RWPE1 (cell line): ENCODE measurements around the gene DCLRE1A.

Source experiments
- CTCF ChIA-PET: fragments of 350-600 bp; sonication (Branson Sonifier 250); formaldehyde crosslinking; extraction: SDS; loops from one replicate; lab custom pipeline; 2021; lab: Yijun Ruan, JAX
- POLR2A ChIA-PET: fragments of 400-600 bp; formaldehyde crosslinking; extraction: SDS; loops from one replicate; lab custom pipeline; 2020; ENCODE audit warnings: antibody characterized with exemption; ENCODE audit not compliant: low non-redundant PET; lab: Yijun Ruan, JAX
- DNase-seq: peaks from one replicate; pipeline ENCODE4 v3.0.0; 2012; ENCODE audit warnings: low spot score
- H3K27ac ChIP-seq: fragments of 450-650 bp; 2 replicates; pipeline ENCODE4 v1.5.1; 2017
- CTCF ChIP-seq: fragments of 450-650 bp; conservative IDR thresholded peaks from 2 replicates; pipeline ENCODE4 v1.5.1; 2017; ENCODE audit warnings: low read depth, mild to moderate bottlenecking

DCLRE1A gene

GRCh38 chr10:113876461-113876860 lies 22.6 kb upstream of the DCLRE1A start:
- ChIA-PET POLR2A (no interaction called here), CTCF (no interaction called here)
- no peak for DNase-seq
- no peak overlapping the region for H3K27ac ChIP-seq
- no peak for TF ChIP-seq CTCF

GRCh38 chr10:113875212-113875611 lies 21.3 kb upstream of the DCLRE1A start:
- H3K27ac ChIP-seq: no peak overlapping the region
- TF ChIP-seq CTCF: no peak
- CTCF ChIA-PET: interaction anchor here (0.6 kb wide), 1 partner anchor 82 kb away, joined by 6 read pairs; no protein-coding TSS in a partner anchor
- POLR2A ChIA-PET: no interaction called here
- no peak for DNase-seq

GRCh38 chr10:113872139-113873030 lies 18.5 kb upstream of the DCLRE1A start:
- no peak overlapping the region for H3K27ac ChIP-seq
- TF ChIP-seq CTCF: no peak
- POLR2A ChIA-PET: no interaction called here
- CTCF ChIA-PET: interaction anchor here (0.7 kb wide), 1 partner anchor 215 kb away, joined by 3 read pairs; no protein-coding TSS in a partner anchor
- no peak for DNase-seq

GRCh38 chr10:113869789-113870188 lies 15.9 kb upstream of the DCLRE1A start:
- no peak for DNase-seq
- no peak overlapping the region for H3K27ac ChIP-seq
- CTCF ChIA-PET: interaction anchor here (0.6 kb wide), 1 partner anchor 1297 kb away, joined by 11 read pairs; no protein-coding TSS in a partner anchor
- POLR2A ChIA-PET: no interaction called here
- TF ChIP-seq CTCF: no peak

- no peak for TF ChIP-seq CTCF
- CTCF ChIA-PET: no interaction called here
- POLR2A ChIA-PET: no interaction called here
Observed at GRCh38 chr10:113867904-113868303, 14.0 kb upstream of the DCLRE1A start.

GRCh38 chr10:113866551-113867394 lies 12.9 kb upstream of the DCLRE1A start:
- POLR2A ChIA-PET: no interaction called here

More at GRCh38 chr10:113867904-113868303, 14.0 kb upstream of the DCLRE1A start:
- H3K27ac ChIP-seq: no peak overlapping the region
- no peak for DNase-seq

More at GRCh38 chr10:113866551-113867394, 12.9 kb upstream of the DCLRE1A start:
- no peak for TF ChIP-seq CTCF
- DNase-seq: no peak
- no peak overlapping the region for H3K27ac ChIP-seq
- CTCF ChIA-PET: no interaction called here
